ENCODE data around the gene LHFPL5. TPM values are rescaled to one million over a fixed set of nuclear protein-coding genes. Genes with fewer than 3 reads are reported as not detected.

Gene LHFPL5
- total and polyA plus RNA-seq, 4 donors, result not detected

DNA sequence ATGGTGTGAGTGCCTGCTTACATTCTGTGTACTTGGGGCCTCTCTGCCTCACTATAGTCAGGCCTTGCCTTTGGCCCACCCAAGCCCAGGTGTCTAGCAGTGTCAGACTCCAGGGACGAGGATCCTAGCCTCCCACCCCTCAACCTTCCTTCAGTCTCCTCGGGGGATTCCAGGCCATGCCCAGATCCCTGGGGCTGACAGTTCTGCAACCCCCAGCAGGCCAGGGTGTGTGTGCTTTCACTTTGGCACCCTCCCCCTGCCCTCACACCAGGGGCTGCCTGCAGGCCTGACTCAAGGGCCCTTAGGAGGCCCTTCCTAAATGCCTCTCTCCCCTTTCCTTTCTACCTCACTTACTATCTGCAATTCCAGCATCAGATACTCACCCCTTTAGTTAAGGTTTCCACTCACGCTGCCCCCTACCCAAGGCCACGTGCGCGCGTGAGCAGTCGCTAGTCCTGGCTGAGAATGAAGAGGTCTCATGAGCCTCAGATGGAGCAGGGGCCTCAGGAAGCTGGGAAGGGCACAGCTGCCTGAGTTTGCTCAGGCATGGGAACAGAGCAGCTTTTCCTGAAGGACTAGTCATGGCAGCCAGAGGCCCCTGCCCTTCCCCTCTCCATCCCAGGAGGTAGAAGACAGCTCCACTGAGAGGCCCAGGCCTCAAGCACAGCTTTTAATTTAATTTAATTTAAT is 7.2 kb upstream of the LHFPL5 start:
- 80 to 86% methylated on average over 8 of the region's 8 CpGs for WGBS, 2 donors
- TF ChIP-seq, protein P1, sequence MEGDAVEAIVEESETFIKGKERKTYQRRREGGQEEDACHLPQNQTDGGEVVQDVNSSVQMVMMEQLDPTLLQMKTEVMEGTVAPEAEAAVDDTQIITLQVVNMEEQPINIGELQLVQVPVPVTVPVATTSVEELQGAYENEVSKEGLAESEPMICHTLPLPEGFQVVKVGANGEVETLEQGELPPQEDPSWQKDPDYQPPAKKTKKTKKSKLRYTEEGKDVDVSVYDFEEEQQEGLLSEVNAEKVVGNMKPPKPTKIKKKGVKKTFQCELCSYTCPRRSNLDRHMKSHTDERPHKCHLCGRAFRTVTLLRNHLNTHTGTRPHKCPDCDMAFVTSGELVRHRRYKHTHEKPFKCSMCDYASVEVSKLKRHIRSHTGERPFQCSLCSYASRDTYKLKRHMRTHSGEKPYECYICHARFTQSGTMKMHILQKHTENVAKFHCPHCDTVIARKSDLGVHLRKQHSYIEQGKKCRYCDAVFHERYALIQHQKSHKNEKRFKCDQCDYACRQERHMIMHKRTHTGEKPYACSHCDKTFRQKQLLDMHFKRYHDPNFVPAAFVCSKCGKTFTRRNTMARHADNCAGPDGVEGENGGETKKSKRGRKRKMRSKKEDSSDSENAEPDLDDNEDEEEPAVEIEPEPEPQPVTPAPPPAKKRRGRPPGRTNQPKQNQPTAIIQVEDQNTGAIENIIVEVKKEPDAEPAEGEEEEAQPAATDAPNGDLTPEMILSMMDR (IDR thresholded peaks at IDR 0.05; ENCODE audit: control extremely low read depth, extremely low read depth), result no peak
- Histone ChIP-seq H3K9me3 (ENCODE audit: control insufficient read depth in 4 of 4, insufficient read depth in 3 of 4, low read length in 3 of 4) (no peaks in the 10 kb centered on the region), H3K4me3 (no peak overlapping the region), H3K4me1 (ENCODE audit: control insufficient read depth in 5 of 5, insufficient read depth in 5 of 5, low read length in 5 of 5) (no peaks in the 10 kb centered on the region), H3K9ac (ENCODE audit: insufficient read depth in 1 of 2, low read length in 2 of 2) (no peak overlapping the region), H3K27ac (ENCODE audit: low read depth in 1 of 2, low read length in 1 of 2) (no peak overlapping the region), H3K36me3 (ENCODE audit: control insufficient read depth in 4 of 4, insufficient read depth in 4 of 4, low read length in 4 of 4) (no peaks in the 10 kb centered on the region), H3K27me3 (ENCODE audit: control insufficient read depth in 3 of 3, insufficient read depth in 3 of 3, low read length in 2 of 3) (no peaks in the 10 kb centered on the region)
- ATAC-seq (ENCODE audit: insufficient read depth, low FRiP score) (no peak), DNase-seq (no peak)

DNA sequence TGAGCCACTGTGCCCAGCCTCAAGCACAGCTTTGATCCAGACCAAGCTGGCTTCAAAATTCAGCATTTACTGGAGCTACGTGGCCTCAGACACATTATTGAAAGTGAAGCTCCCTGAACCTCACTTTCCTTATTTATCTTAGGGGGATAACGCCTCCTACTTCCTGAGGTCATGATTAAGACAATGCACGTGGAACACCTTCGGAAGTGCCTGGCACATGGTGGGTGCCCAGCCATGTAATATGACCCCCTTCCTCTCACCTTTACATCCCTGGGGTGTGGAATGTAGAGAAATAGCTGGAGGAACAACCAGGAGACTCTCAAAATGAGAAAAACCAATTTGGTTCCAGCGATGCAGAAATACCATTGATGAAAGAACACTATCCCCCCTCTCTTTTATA is 6.4 kb upstream of the LHFPL5 start:
- Histone ChIP-seq H3K9me3 (ENCODE audit: control insufficient read depth in 4 of 4, insufficient read depth in 3 of 4, low read length in 3 of 4) (no peaks in the 10 kb centered on the region), H3K27ac (ENCODE audit: low read depth in 1 of 2, low read length in 1 of 2) (no peak overlapping the region), H3K27me3 (ENCODE audit: control insufficient read depth in 3 of 3, insufficient read depth in 3 of 3, low read length in 2 of 3) (no peaks in the 10 kb centered on the region), H3K4me1 (ENCODE audit: control insufficient read depth in 5 of 5, insufficient read depth in 5 of 5, low read length in 5 of 5) (no peaks in the 10 kb centered on the region), H3K36me3 (ENCODE audit: control insufficient read depth in 4 of 4, insufficient read depth in 4 of 4, low read length in 4 of 4) (no peaks in the 10 kb centered on the region), H3K9ac (ENCODE audit: insufficient read depth in 1 of 2, low read length in 2 of 2) (no peak overlapping the region), H3K4me3 (no peak overlapping the region)
- ATAC-seq (ENCODE audit: insufficient read depth, low FRiP score) (no peak), DNase-seq (no peak)
- WGBS, 2 donors, result 67 to 85% methylated on average over 5 of the region's 5 CpGs
- TF ChIP-seq, protein P1 (IDR thresholded peaks at IDR 0.05; ENCODE audit: control extremely low read depth, extremely low read depth), result no peak

DNA sequence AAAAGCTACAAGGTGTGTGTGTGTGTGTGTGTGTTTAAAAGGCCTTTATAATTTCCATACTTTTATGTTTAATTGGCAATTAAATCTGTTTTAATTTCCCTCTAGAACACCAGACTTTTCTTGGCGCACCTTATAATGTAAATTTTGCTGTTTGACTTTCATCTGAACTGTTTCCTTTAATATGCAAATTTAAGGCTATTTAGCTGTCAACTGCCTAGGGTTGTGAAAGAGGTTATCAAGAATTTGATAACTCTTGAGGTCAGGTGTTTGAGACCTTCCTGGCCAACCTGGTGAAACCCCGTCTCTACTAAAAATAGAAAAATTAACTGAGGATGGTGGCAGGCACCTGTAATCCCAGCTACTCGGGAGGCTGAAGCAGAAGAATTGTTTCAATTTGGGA is 4.0 kb upstream of the LHFPL5 start:
- DNase-seq, result no peak
- no peaks in the 10 kb centered on the region for H3K36me3 ChIP-seq (ENCODE audit: control insufficient read depth in 4 of 4, insufficient read depth in 4 of 4, low read length in 4 of 4)
- WGBS, 2 donors, result 59 to 81% methylated on average over 3 of the region's 3 CpGs
- no peak overlapping the region for H3K27ac ChIP-seq (ENCODE audit: low read depth in 1 of 2, low read length in 1 of 2)
- no peak overlapping the region for H3K9ac ChIP-seq (ENCODE audit: insufficient read depth in 1 of 2, low read length in 2 of 2)
- no peak overlapping the region for H3K4me3 ChIP-seq
- no peaks in the 10 kb centered on the region for H3K4me1 ChIP-seq (ENCODE audit: control insufficient read depth in 5 of 5, insufficient read depth in 5 of 5, low read length in 5 of 5)
- H3K27me3 ChIP-seq (ENCODE audit: control insufficient read depth in 3 of 3, insufficient read depth in 3 of 3, low read length in 2 of 3), result peaks cover 0 to 3% (median 0%) of the 10 kb centered on the region in 3 donors
- H3K9me3 ChIP-seq (ENCODE audit: control insufficient read depth in 4 of 4, insufficient read depth in 3 of 4, low read length in 3 of 4), result no peaks in the 10 kb centered on the region
- no peak for ATAC-seq (ENCODE audit: insufficient read depth, low FRiP score)
- TF ChIP-seq, protein P1 (IDR thresholded peaks at IDR 0.05; ENCODE audit: control extremely low read depth, extremely low read depth), result no peak

DNA sequence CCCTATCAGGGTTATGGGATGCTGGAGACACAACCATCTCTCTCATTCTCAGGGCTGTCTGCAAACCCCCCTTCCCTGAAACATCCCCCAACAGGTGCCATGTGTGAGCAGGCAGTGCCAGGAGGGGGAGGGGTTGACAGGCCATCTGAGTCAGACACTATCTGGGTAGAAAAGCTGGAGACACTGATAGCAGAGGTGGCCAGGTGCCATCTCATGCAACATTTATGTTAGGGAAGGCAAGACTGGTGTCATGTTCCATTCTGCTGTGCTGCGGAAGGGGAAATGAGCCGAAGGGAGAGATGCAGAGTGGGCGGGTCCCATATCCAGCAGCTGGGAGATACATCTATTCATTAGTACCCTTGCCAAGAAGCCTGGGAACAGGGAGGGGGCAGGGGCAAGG is 3.5 kb downstream of the LHFPL5 start:
- TF ChIP-seq, protein P1 (IDR thresholded peaks at IDR 0.05; ENCODE audit: control extremely low read depth, extremely low read depth), result no peak
- 56 to 75% methylated on average over 3 of the region's 3 CpGs for WGBS, 2 donors
- Histone ChIP-seq H3K27ac (ENCODE audit: low read depth in 1 of 2, low read length in 1 of 2) (no peak overlapping the region), H3K9me3 (ENCODE audit: control insufficient read depth in 4 of 4, insufficient read depth in 3 of 4, low read length in 3 of 4) (no peaks in the 10 kb centered on the region), H3K9ac (ENCODE audit: insufficient read depth in 1 of 2, low read length in 2 of 2) (no peak overlapping the region), H3K4me1 (ENCODE audit: control insufficient read depth in 5 of 5, insufficient read depth in 5 of 5, low read length in 5 of 5) (no peaks in the 10 kb centered on the region), H3K4me3 (no peak overlapping the region), H3K27me3 (ENCODE audit: control insufficient read depth in 3 of 3, insufficient read depth in 3 of 3, low read length in 2 of 3) (peaks cover 0 to 6% (median 0%) of the 10 kb centered on the region in 3 donors), H3K36me3 (ENCODE audit: control insufficient read depth in 4 of 4, insufficient read depth in 4 of 4, low read length in 4 of 4) (no peaks in the 10 kb centered on the region)
- ATAC-seq (ENCODE audit: insufficient read depth, low FRiP score) (no peak), DNase-seq (no peak)

All from lung (tissue), 12 donors.